K562 (cell line): ENCODE measurements around the gene MYCBP2. TPM values are rescaled to one million over a fixed set of nuclear protein-coding genes. Genes with fewer than 3 reads are reported as not detected.

Source experiments
- BCOR ChIP-seq: fragments of 450-650 bp; IDR thresholded peaks from 2 replicates; pipeline ENCODE4 v1.6.1; 2016
- CHCHD3 ChIP-seq: fragments of 250-450 bp; sonication (Bioruptor Pico); IDR thresholded peaks from 2 replicates; pipeline ENCODE4 v2.1.2; 2022; ENCODE audit warnings: mild to moderate bottlenecking
- ERF ChIP-seq: fragments of 450-650 bp; formaldehyde crosslinking; IDR thresholded peaks from 2 replicates; pipeline ENCODE4 v1.4.0; 2020; ENCODE audit warnings: mild to moderate bottlenecking, mixed read lengths
- GTF2A2 ChIP-seq: IDR thresholded peaks from 2 replicates; pipeline ENCODE4 v1.6.1; 2016; ENCODE audit warnings: mild to moderate bottlenecking, missing genetic modification characterization, missing compliant biosample characterization
- GTF2E2 ChIP-seq: fragments of 200-800 bp; sonication (Bioruptor generic); IDR thresholded peaks from 2 replicates; pipeline ENCODE4 v1.6.1; 2016; ENCODE audit warnings: missing genetic modification characterization, missing compliant biosample characterization
- HNRNPH1 ChIP-seq: fragments of 200-400 bp; formaldehyde crosslinking; optimal IDR thresholded peaks from 2 replicates; pipeline ENCODE3; 2017; ENCODE audit warnings: low read depth, mild to moderate bottlenecking, low read length, moderate library complexity
- KAT2B ChIP-seq: IDR thresholded peaks from one replicate; pipeline ENCODE4 v1.6.1; 2012; ENCODE audit warnings: low read depth, mild to moderate bottlenecking, control low read depth, inconsistent platforms, low read length, moderate library complexity
- KDM5B ChIP-seq: fragments of 200-600 bp; sonication (generic); IDR thresholded peaks from 2 replicates; pipeline ENCODE4 v1.6.1; 2012; ENCODE audit warnings: low read depth, mild to moderate bottlenecking, moderate library complexity, low read length, control low read depth, inconsistent platforms; ENCODE audit not compliant: insufficient replicate concordance
- MTA3 ChIP-seq: fragments of 450-650 bp; formaldehyde crosslinking; IDR thresholded peaks from 2 replicates; pipeline ENCODE4 v1.6.1; 2017; ENCODE audit warnings: mild to moderate bottlenecking, borderline replicate concordance
- PHB2 ChIP-seq: fragments of 450-650 bp; IDR thresholded peaks from 2 replicates; pipeline ENCODE4 v1.6.1; 2017; ENCODE audit warnings: low read depth
- PML ChIP-seq: IDR thresholded peaks from 2 replicates; pipeline ENCODE4 v1.6.1; 2012; ENCODE audit warnings: low read length, inconsistent platforms
- RBFOX2 ChIP-seq: fragments of 200-400 bp; formaldehyde crosslinking; IDR thresholded peaks from 2 replicates; pipeline ENCODE4 v1.6.1; 2017; ENCODE audit warnings: low read depth, mild to moderate bottlenecking, low read length, moderate library complexity
- TAF9B ChIP-seq: fragments of 450-650 bp; IDR thresholded peaks from 2 replicates; pipeline ENCODE4 v1.6.1; 2018; ENCODE audit warnings: mild to moderate bottlenecking; ENCODE audit not compliant: partially characterized antibody
- TEAD2 ChIP-seq: fragments of 450-650 bp; IDR thresholded peaks from 2 replicates; pipeline ENCODE4 v1.6.1; 2016; ENCODE audit warnings: missing genetic modification characterization, control low read depth, missing compliant biosample characterization
- ZEB2 ChIP-seq: fragments of 450-650 bp; IDR thresholded peaks from 2 replicates; pipeline ENCODE4 v1.6.1; 2016
- ZFP91 ChIP-seq: sonication (generic); formaldehyde crosslinking; IDR thresholded peaks from 2 replicates; pipeline ENCODE4 v1.8.0; 2022; ENCODE audit warnings: mild to moderate bottlenecking, missing genetic modification reagents
- ZNF561 ChIP-seq: fragments of 450-650 bp; formaldehyde crosslinking; conservative IDR thresholded peaks from 2 replicates; pipeline ENCODE4 v1.4.0; 2020; ENCODE audit warnings: mild to moderate bottlenecking, moderate library complexity
- polyA plus RNA-seq, 8 experiments: library from polyadenylated mRNA; depleted of rRNA in 4 of 8; stranded (reverse) in 5 of 8; unstranded in 3 of 8; fragments of >200 nt; fragmentation: Nextera tagmentation in 2 of 8; fragmentation: Illumina TruSeq in 1 of 8; extraction: Ambion mirVana in 2 of 8; extraction: Trizol in 1 of 8; gene quantifications; 2 replicates each; pipeline versions ENCODE4 v1.2.1 to v1.2.3, GENCODE V29; 2011 to 2014; ENCODE audit warnings: inconsistent platforms in 1 of 8, missing spikeins in 1 of 8
- total RNA-seq, 7 experiments: library from RNA; depleted of rRNA in 6 of 7; stranded (reverse); fragments of >200 nt in 6 of 7; fragmentation: Illumina TruSeq in 2 of 7; extraction: Trizol in 2 of 7; gene quantifications; 2 replicates each; pipeline versions ENCODE4 v1.2.1 to v1.2.3, GENCODE V29; 2011 to 2021; ENCODE audit warnings: low replicate concordance in 1 of 7
- TF ChIP-seq, protein P1 (sequence below): fragments of 250-450 bp; sonication (Bioruptor Pico); IDR thresholded peaks from 2 replicates; pipeline ENCODE4 v1.5.0; 2021
- TF ChIP-seq, protein P2 (sequence below): sonication (generic); formaldehyde crosslinking; IDR thresholded peaks from 2 replicates; pipeline ENCODE4 v1.8.0; 2022; ENCODE audit warnings: mild to moderate bottlenecking, missing genetic modification reagents
- TF ChIP-seq, protein P3 (sequence below): fragments of 250-450 bp; sonication (Bioruptor Pico); IDR thresholded peaks from 2 replicates; pipeline ENCODE4 v1.8.0; 2021; ENCODE audit warnings: borderline replicate concordance, mild to moderate bottlenecking, moderate library complexity; ENCODE audit not compliant: poor library complexity, severe bottlenecking
- TF ChIP-seq, protein P4 (sequence below): IDR thresholded peaks from 2 replicates; pipeline ENCODE4 v1.6.1; 2012; ENCODE audit warnings: low read depth, low read length, improper control_type of control experiment, borderline replicate concordance
- TF ChIP-seq, protein P5 (sequence below): fragments of 450-650 bp; formaldehyde crosslinking; IDR thresholded peaks from 2 replicates; pipeline ENCODE4 v1.4.0; 2022; ENCODE audit warnings: missing genetic modification characterization

MYCBP2 gene
- total and polyA plus RNA-seq, 9 of the 15 experiments (the other 6 are each of a cell fraction or from before 2014, with no cell fraction given): 13.2 to 47.2 (median 28.9) TPM

DNA sequence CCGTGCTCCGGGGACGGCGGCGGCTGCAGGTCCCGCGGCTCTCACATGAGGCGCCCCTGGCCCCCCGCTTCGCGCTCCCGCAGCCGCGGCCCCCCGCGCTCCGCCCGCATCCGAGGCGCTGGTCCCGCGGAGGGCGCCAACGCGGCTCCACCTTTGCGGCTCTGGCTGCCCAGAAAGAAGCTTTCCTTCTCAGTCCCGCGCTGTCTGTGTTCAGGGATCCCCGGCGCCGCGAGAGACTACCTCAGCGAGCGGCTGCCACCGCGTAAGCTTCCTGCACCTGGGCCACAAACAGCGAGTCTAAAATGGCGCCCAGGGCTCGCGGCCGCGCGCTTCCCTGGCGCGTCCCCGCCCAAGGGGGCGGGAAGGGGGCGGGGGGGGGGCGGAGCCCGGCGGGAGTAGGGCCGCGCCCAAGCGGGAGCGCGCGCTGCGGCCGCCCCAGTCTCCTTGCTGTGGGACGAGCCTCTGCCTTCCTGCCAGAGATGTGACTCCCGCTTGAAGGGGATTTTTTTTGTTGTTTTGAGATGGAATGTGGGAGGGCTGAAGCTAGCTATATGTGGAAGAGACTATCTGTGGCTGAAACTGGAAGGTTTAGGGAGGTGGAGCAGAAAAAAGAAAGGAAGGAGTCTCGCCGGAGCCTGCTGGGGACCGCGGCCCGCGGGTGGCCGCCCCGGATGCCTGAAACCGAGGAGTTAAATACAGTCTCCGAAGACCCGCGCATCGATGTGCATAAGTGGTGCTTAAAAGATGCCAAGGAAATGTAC, 299.9 kb downstream of the MYCBP2 start, which contains the start of gene FBXL3 (continued):
- TF ChIP-seq, protein P1, sequence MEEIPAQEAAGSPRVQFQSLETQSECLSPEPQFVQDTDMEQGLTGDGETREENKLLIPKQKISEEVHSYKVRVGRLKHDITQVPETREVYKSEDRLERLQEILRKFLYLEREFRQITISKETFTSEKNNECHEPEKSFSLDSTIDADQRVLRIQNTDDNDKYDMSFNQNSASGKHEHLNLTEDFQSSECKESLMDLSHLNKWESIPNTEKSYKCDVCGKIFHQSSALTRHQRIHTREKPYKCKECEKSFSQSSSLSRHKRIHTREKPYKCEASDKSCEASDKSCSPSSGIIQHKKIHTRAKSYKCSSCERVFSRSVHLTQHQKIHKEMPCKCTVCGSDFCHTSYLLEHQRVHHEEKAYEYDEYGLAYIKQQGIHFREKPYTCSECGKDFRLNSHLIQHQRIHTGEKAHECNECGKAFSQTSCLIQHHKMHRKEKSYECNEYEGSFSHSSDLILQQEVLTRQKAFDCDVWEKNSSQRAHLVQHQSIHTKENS (CRISPR knock-in tag): no peak
- TF ChIP-seq, protein P2, sequence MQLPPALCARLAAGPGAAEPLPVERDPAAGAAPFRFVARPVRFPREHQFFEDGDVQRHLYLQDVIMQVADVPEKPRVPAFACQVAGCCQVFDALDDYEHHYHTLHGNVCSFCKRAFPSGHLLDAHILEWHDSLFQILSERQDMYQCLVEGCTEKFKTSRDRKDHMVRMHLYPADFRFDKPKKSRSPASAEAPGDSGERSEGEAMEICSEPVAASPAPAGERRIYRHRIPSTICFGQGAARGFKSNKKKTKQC: no peak
- TF ChIP-seq TEAD2 (tag): no peak
- TF ChIP-seq, protein P3, sequence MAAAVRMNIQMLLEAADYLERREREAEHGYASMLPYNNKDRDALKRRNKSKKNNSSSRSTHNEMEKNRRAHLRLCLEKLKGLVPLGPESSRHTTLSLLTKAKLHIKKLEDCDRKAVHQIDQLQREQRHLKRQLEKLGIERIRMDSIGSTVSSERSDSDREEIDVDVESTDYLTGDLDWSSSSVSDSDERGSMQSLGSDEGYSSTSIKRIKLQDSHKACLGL (CRISPR knock-in tag): no peak
- TF ChIP-seq GTF2A2: no peak
- peak; percentile 53; the same call in 1 of the 2 replicates for TF ChIP-seq GTF2E2 (tag)
- TF ChIP-seq BCOR: no peak
- no peak for TF ChIP-seq ZEB2
- TF ChIP-seq, protein P4, sequence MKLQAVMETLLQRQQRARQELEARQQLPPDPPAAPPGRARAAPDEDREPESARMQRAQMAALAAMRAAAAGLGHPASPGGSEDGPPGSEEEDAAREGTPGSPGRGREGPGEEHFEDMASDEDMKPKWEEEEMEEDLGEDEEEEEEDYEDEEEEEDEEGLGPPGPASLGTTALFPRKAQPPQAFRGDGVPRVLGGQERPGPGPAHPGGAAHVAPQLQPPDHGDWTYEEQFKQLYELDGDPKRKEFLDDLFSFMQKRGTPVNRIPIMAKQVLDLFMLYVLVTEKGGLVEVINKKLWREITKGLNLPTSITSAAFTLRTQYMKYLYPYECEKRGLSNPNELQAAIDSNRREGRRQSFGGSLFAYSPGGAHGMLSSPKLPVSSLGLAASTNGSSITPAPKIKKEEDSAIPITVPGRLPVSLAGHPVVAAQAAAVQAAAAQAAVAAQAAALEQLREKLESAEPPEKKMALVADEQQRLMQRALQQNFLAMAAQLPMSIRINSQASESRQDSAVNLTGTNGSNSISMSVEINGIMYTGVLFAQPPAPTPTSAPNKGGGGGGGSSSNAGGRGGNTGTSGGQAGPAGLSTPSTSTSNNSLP: no peak
- no peak for TF ChIP-seq HNRNPH1
- TF ChIP-seq PML: peak; percentile 39; the same call in 1 of the 2 replicates
- TF ChIP-seq ZNF561 (CRISPR knock-in tag): no peak
- no peak for TF ChIP-seq ZFP91 (CRISPR knock-in tag)
- no peak for TF ChIP-seq KAT2B
- peak; percentile 71 for TF ChIP-seq KDM5B
- peak; percentile 88 for TF ChIP-seq RBFOX2
- TF ChIP-seq TAF9B: peak; percentile 40
- no peak for TF ChIP-seq PHB2
- no peak for TF ChIP-seq MTA3
- TF ChIP-seq CHCHD3: no peak
- TF ChIP-seq, protein P5, sequence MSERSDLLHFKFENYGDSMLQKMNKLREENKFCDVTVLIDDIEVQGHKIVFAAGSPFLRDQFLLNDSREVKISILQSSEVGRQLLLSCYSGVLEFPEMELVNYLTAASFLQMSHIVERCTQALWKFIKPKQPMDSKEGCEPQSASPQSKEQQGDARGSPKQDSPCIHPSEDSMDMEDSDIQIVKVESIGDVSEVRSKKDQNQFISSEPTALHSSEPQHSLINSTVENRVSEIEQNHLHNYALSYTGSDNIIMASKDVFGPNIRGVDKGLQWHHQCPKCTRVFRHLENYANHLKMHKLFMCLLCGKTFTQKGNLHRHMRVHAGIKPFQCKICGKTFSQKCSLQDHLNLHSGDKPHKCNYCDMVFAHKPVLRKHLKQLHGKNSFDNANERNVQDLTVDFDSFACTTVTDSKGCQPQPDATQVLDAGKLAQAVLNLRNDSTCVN (CRISPR knock-in tag): no peak
- no peak for TF ChIP-seq ERF
